Measurements from ENCODE around the gene COL26A1.

- TF ChIP-seq CTCF (IDR thresholded peaks at IDR 0.05) (no peak), POLR2A (IDR thresholded peaks at IDR 0.05) (no peak)
Observed at GRCh38 chr7:101532400-101533102, 169.9 kb downstream of the COL26A1 start.
